Activated T-cell treated with anti-CD3 and anti-CD28 coated beads for 24 hours (primary cell): ENCODE data around the gene LHFPL3.
A peak's percentile ranks its signal among the peaks of the same experiment; 100 is the strongest.

Source experiments
- DNase-seq: peaks from one replicate; pipeline ENCODE4 v3.0.0-alpha.2; 2020; ENCODE audit warnings: low read depth

The LHFPL3 gene

GRCh38 chr7:104848138-104848990, 520.0 kb downstream of the LHFPL3 start:
- DNase-seq = peak; percentile 40

GRCh38 chr7:104850374-104850773, 522.0 kb downstream of the LHFPL3 start:
- DNase-seq = no peak

GRCh38 chr7:104851268-104851667, 522.9 kb downstream of the LHFPL3 start:
- no peak for DNase-seq

GRCh38 chr7:104852386-104852785, 524.0 kb downstream of the LHFPL3 start:
- DNase-seq = no peak

GRCh38 chr7:104855861-104856260, 527.5 kb downstream of the LHFPL3 start:
- no peak for DNase-seq

- DNase-seq = no peak
Observed at GRCh38 chr7:104857458-104858425, 529.3 kb downstream of the LHFPL3 start.

GRCh38 chr7:104859754-104860426, 531.5 kb downstream of the LHFPL3 start:
- DNase-seq = no peak

GRCh38 chr7:104861729-104862390, 533.5 kb downstream of the LHFPL3 start:
- DNase-seq = no peak

GRCh38 chr7:104862719-104863118, 534.3 kb downstream of the LHFPL3 start:
- no peak for DNase-seq

GRCh38 chr7:104873401-104873800, 545.0 kb downstream of the LHFPL3 start:
- DNase-seq = no peak

- no peak for DNase-seq
Observed at GRCh38 chr7:104878577-104878976, 550.2 kb downstream of the LHFPL3 start.

GRCh38 chr7:104883248-104883717, 554.9 kb downstream of the LHFPL3 start:
- DNase-seq = no peak

- peak; percentile 65 for DNase-seq
Observed at GRCh38 chr7:104883718-104884452, 555.5 kb downstream of the LHFPL3 start.

- no peak for DNase-seq
Observed at GRCh38 chr7:104886651-104887050, 558.2 kb downstream of the LHFPL3 start.

- no peak for DNase-seq
Observed at GRCh38 chr7:104890216-104890615, 561.8 kb downstream of the LHFPL3 start.

GRCh38 chr7:104891949-104892348, 563.5 kb downstream of the LHFPL3 start:
- DNase-seq = no peak

GRCh38 chr7:104894314-104894713, 565.9 kb downstream of the LHFPL3 start:
- no peak for DNase-seq

GRCh38 chr7:104894726-104895521, 566.5 kb downstream of the LHFPL3 start:
- DNase-seq = no peak

- DNase-seq = no peak
Observed at GRCh38 chr7:104895522-104896236, 567.3 kb downstream of the LHFPL3 start.
